Measurements from ENCODE around the gene ADAM22.

The ADAM22 gene

GRCh38 chr7:88223265-88223664 is 289.2 kb downstream of the ADAM22 start:
- H3K79me2 ChIP-seq (ENCODE audit: insufficient read depth, low read length) = peaks cover 15% of the 10 kb centered on the region; the same call in 1 of the 2 replicates
- H3F3A ChIP-seq (ENCODE audit: insufficient read depth) = peaks cover 11% of the 10 kb centered on the region
- no peak overlapping the region for H3K4me3 ChIP-seq (ENCODE audit: insufficient read depth, low read length, poor library complexity, severe bottlenecking)
- H4K20me1 ChIP-seq (ENCODE audit: low read depth, low read length) = no peaks in the 10 kb centered on the region
- H3K9me2 ChIP-seq (replicated peaks; ENCODE audit: insufficient read depth, low read length) = no peaks in the 10 kb centered on the region
- no peak for TF ChIP-seq EZH2phosphoT487 (conservative IDR thresholded peaks at IDR 0.05; ENCODE audit: low read length)
- TF ChIP-seq, protein P1, sequence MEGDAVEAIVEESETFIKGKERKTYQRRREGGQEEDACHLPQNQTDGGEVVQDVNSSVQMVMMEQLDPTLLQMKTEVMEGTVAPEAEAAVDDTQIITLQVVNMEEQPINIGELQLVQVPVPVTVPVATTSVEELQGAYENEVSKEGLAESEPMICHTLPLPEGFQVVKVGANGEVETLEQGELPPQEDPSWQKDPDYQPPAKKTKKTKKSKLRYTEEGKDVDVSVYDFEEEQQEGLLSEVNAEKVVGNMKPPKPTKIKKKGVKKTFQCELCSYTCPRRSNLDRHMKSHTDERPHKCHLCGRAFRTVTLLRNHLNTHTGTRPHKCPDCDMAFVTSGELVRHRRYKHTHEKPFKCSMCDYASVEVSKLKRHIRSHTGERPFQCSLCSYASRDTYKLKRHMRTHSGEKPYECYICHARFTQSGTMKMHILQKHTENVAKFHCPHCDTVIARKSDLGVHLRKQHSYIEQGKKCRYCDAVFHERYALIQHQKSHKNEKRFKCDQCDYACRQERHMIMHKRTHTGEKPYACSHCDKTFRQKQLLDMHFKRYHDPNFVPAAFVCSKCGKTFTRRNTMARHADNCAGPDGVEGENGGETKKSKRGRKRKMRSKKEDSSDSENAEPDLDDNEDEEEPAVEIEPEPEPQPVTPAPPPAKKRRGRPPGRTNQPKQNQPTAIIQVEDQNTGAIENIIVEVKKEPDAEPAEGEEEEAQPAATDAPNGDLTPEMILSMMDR (IDR thresholded peaks at IDR 0.05; ENCODE audit: insufficient read depth, low read length, poor library complexity, severe bottlenecking) = no peak
- no peak overlapping the region for H3K9ac ChIP-seq (ENCODE audit: low read length)
- no peak overlapping the region for H3K27ac ChIP-seq (ENCODE audit: low read depth, low read length)
- no peak overlapping the region for H3K4me2 ChIP-seq (ENCODE audit: low read depth, low read length, poor library complexity, severe bottlenecking)
- no peaks in the 10 kb centered on the region for H3K9me3 ChIP-seq (ENCODE audit: insufficient read depth, low read length)
- H2AFZ ChIP-seq (ENCODE audit: low read depth, low read length, severe bottlenecking) = no peak overlapping the region
- H3K27me3 ChIP-seq (ENCODE audit: low read length) = no peaks in the 10 kb centered on the region
- H3K36me3 ChIP-seq (ENCODE audit: low read length) = no peaks in the 10 kb centered on the region

DNA sequence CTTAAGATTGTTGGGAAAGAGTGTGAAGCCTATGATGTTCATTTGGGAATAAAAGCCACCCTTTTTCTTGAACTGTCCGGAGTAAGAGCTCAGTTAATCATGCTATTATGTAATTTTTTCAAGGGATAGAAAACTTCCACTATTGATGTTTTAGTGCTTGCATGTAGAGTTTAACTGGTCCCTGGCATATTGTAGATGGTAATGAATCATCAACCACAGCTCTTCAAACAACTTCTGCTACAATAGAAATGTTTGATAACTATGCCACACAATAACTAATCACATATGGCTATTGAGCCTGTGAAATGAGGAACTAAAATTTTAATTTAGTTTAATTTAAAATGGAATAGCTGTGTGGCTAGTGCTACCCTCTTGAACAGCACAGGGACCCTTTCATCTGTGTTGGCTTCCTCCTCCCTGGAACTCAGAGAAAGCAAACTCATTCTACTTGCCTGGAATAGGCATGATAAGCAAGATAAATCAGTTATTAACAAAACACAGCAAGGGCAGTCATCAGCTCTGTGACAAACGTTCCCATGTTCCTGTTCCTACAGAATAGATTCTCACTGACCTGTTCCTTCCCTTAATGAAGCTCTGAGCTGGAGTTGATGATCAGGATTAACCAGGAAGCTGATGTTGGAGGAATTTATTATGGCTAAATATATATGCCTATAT is 290.7 kb downstream of the ADAM22 start:
- Histone ChIP-seq H3K36me3 (ENCODE audit: low read length) (no peaks in the 10 kb centered on the region), H4K20me1 (ENCODE audit: low read depth, low read length) (no peaks in the 10 kb centered on the region), H3K9ac (ENCODE audit: low read length) (no peak overlapping the region), H3K27me3 (ENCODE audit: low read length) (no peaks in the 10 kb centered on the region), H3K79me2 (ENCODE audit: insufficient read depth, low read length) (peaks cover under 1% of the 10 kb centered on the region; the same call in 1 of the 2 replicates), H3K4me3 (ENCODE audit: insufficient read depth, low read length, poor library complexity, severe bottlenecking) (no peak overlapping the region), H3K9me2 (replicated peaks; ENCODE audit: insufficient read depth, low read length) (no peaks in the 10 kb centered on the region), H3K4me2 (ENCODE audit: low read depth, low read length, poor library complexity, severe bottlenecking) (no peak overlapping the region), H3F3A (ENCODE audit: insufficient read depth) (no peaks in the 10 kb centered on the region), H3K9me3 (ENCODE audit: insufficient read depth, low read length) (no peaks in the 10 kb centered on the region), H3K27ac (ENCODE audit: low read depth, low read length) (no peak overlapping the region), H2AFZ (ENCODE audit: low read depth, low read length, severe bottlenecking) (no peak overlapping the region)
- no peak for TF ChIP-seq EZH2phosphoT487 (conservative IDR thresholded peaks at IDR 0.05; ENCODE audit: low read length)
- TF ChIP-seq, protein P1 (IDR thresholded peaks at IDR 0.05; ENCODE audit: insufficient read depth, low read length, poor library complexity, severe bottlenecking) = no peak

- TF ChIP-seq, protein P1 (IDR thresholded peaks at IDR 0.05; ENCODE audit: insufficient read depth, low read length, poor library complexity, severe bottlenecking) = no peak
- no peak for TF ChIP-seq EZH2phosphoT487 (conservative IDR thresholded peaks at IDR 0.05; ENCODE audit: low read length)
- Histone ChIP-seq H3K27me3 (ENCODE audit: low read length) (no peaks in the 10 kb centered on the region), H2AFZ (ENCODE audit: low read depth, low read length, severe bottlenecking) (no peak overlapping the region), H3K9me3 (ENCODE audit: insufficient read depth, low read length) (no peaks in the 10 kb centered on the region), H3K79me2 (ENCODE audit: insufficient read depth, low read length) (no peaks in the 10 kb centered on the region), H3K4me3 (ENCODE audit: insufficient read depth, low read length, poor library complexity, severe bottlenecking) (no peak overlapping the region), H3K27ac (ENCODE audit: low read depth, low read length) (no peak overlapping the region), H3K9ac (ENCODE audit: low read length) (no peak overlapping the region), H3K4me2 (ENCODE audit: low read depth, low read length, poor library complexity, severe bottlenecking) (no peak overlapping the region), H4K20me1 (ENCODE audit: low read depth, low read length) (no peaks in the 10 kb centered on the region), H3K9me2 (replicated peaks; ENCODE audit: insufficient read depth, low read length) (no peaks in the 10 kb centered on the region), H3F3A (ENCODE audit: insufficient read depth) (no peaks in the 10 kb centered on the region), H3K36me3 (ENCODE audit: low read length) (no peaks in the 10 kb centered on the region)
These were observed 292.1 kb downstream of the ADAM22 start for GRCh38 chr7:88226201-88226600.
